SHP77 (cell line): ENCODE results near the gene SLC25A34.
"Not testable (repeated sequence)": the region's sequence is repeated elsewhere in the genome, so short reads cannot be mapped to it uniquely, and the experiment has no call there.

Source experiments
- DNase-seq, 2 experiments: peaks; one replicate each; lab custom pipeline; 2025; lab: John Stamatoyannopoulos, UW

SLC25A34 gene

GRCh38 chr1:15736038-15736891, at the start of gene SLC25A34:
Gene SLC25A34 (plus strand): TSS chr1:15736258. CDS start chr1:15736486, 228 bp downstream.
- peak; percentile 81 to 87 for DNase-seq

DNA sequence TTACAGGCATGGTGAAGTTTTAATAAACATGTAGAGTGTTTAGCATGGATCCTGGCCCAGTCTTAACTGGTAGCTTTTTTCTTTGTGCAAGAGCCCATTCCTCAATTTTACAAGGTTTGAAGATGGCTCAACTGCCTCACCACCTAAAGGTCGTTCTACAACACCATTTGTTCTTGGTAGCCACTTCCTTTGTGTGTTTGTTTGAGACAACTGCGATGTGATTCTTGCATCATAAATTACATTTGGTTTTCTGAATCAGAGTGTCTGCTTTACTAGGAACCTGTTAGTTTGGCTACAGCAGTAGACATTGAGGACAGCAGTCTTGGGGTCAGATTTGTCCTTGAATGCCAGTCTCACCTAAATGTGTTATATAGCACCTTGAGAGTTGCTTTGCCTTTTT, 48.6 kb upstream of the SLC25A34 start:
- no peak for DNase-seq

DNA sequence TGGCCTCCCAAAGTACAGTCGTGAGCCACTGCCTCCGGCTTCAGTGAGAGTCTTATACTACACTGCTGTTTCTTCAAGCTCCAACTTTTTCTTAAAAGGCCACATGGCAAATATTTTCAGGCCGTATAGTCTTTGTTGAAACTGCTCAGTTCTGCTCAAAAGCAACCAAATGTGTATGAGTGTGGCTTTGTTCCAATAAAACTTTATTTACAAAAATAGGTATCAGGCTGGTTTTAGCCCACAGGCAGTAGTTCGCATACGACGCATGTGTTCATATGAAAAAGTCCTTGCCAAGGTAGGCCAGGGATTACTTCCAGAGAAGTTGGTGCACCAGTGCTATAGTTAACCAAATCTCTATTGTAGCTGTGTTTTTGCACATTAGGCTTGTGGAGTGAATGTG, 45.7 kb upstream of the SLC25A34 start:
- no peak for DNase-seq

DNA sequence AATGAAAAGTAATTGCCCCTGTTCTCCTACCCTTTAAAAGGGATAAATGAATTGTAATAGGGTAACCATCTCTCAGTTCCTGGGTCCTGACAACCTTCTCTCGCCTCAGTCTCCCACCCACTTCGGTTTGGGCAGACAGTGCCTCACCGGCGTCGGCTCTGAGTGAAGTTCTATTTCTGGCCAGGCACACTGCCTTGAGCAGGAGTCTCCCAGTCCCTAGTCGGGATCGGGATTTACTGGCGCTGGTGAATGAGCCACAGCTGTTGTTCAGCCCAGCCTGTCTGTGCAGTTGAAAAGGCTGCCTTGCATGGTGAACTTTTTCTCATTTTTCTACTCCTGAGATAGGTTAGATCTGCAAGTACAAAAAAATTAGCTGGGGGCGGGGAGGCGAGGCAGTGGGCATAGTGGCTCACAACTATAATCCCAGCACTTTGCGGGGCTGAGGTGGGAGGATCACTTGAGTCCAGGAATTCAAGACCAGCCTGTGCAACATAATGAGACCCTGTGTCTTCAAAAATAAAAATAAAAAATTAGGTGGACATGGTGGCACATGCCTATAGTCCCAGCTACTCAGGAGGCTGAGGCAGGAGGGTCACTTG, 44.5 kb upstream of the SLC25A34 start:
- no peak for DNase-seq

DNA sequence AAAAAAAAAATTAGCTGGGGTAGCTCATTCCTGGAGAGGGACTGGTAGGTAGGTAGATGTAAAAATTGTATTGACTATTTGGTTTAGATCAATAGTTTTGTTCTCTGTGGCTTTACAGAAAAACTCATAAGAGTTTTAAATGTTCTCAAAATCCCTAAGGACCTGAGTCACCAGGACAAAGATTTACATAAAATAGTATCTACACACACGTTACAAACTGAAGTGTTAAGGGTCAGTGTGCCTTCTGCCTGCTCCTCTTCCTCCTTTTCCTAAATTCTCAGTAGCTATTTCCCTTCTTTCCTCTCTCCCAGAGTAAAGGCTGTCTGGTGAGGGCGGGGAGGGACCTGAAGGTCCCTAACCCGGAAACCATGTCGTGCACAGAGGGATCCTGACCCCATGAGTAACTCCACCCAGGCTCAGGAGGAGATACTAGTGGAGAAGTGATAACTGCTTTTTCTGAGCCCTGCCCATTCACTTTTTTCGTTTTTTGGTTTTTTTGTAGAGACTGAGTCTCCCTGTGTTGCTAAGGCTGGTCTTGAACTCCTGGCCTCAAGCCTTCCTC, 43.9 kb upstream of the SLC25A34 start:
- DNase-seq = no peak

DNA sequence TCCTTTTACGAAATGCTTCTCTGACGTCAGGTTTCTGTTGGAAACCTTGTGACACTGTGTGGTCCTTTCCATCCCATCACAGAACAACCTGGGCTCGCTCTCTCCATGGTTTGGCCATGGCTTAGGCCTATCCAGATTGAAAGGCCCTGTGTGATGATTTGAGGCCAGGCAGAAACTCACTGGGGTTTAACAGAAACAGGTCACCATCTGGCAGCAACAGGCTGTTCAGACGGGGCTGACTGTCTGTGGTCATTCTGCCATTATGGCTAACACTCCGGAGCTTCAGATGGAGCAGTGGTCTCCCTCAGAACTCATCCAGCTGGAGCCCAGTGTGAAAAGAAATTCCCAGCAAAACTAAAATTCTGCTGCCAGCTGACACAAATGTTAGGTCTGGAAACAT, 42.7 kb upstream of the SLC25A34 start:
- no peak for DNase-seq

DNA sequence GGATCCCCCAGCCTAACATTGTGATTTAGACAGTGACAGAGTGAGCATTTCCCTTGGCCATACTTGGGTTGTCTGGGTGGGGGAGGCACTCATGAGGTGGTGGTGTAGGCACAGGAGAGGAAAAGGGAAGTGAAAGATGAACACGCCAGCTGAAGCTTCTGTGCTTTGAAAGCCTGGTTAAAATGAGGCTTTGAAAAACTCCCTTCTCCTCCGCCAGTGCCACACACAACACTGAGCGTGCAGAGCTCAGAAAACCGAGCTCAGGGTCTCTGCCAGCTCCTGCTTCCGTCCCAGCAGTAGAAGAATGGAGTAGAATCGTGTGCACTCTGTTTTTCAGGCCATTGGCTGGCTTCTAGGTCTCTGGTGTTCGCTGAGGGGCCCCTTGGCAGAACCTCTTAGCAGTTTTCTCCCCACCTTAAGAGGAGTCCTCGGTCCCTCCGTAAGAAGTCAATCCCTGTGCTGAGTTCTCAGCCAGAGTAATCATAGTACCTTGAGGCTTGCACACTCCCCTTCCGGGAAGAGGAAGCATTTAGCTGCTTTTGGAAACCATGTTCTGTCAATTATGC, 39.0 kb upstream of the SLC25A34 start:
- DNase-seq = no peak

DNA sequence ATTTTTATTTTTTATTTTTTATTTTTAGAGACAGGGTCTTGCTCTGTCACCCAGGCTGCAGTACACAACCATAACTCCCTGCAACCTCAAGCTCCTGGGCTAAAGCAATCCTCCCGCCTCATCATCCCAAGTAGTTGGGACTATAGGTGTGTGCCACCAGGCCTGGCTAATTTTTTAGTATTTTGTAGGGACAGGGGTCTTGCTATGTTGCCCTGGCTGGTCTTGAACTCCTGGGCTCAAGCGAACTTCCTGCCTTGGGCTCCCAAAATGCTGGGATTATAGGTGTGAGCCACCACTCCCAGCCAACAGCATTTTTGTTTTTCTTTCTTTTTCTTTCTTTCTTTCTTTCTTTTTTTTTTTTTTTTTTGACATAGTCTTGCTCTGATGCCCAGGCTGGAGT, 37.9 kb upstream of the SLC25A34 start:
- DNase-seq = no peak

GRCh38 chr1:15699321-15699720, 36.7 kb upstream of the SLC25A34 start:
- DNase-seq = not testable (repeated sequence)

DNA sequence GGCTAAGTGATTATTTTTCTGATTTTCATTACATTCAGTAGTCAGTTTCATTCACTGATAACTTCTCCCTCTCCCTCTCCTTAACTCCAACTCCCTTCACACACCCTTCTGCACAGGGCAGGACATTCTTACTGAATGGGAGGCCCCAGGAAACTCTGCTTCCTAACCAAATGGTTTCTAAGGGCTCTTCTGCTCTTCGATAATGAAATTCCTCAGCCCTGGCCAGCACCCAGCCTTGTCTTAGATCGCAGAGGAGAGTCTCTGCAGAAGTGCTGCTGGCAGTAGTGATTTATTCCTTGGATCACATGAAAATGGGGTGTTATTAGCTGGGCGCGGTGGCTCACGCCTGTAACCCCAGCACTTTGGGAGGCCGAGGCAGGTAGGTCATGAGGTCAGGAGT, 35.5 kb upstream of the SLC25A34 start:
- DNase-seq = no peak

GRCh38 chr1:15701784-15702183, 34.3 kb upstream of the SLC25A34 start:
- DNase-seq = no peak

DNA sequence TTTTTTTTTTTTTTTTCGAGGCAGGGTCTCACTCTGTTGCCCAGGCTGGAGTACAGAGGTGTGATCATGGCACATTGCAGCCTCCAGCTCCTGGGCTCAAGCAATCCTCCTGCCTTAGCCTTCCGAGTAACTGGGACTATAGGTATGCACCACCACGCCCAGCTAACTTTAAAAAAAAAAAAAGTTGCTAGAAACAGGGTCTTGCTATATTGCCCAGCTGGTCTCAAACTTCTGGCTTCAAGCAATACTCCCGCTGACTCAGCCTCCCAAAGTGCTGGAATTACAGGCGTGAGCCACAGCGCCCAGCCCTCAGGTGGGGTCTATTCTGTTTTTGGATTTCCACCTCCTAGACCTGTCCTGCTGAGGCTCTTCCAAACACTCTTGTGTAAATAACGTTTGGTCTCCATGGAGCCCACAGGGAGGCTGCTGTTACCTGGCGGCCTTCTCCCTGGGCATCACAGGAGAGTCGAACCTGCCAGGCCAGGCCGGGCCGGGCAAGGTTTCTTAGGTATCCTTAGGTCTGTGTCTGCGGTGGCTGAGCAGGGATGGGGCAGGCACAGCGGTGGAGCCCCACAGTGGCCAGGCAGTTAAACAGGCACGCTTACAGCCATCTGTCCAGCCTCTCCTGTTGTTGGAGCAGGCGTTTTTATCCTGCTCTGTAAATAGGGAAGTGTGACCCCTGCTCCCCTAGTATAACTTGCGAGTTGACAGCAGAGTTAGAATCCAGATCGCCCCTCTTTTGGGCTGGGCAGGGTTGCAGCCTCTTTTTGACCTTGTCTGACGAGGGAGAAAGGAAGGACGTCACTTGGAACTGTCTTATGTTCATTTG, 33.1 kb upstream of the SLC25A34 start:
- DNase-seq = no peak

GRCh38 chr1:15703562-15703961, 32.5 kb upstream of the SLC25A34 start:
- DNase-seq = no peak

GRCh38 chr1:15704526-15705183, 31.4 kb upstream of the SLC25A34 start:
- DNase-seq = no peak

GRCh38 chr1:15705184-15705566, 30.9 kb upstream of the SLC25A34 start:
- DNase-seq = no peak

DNA sequence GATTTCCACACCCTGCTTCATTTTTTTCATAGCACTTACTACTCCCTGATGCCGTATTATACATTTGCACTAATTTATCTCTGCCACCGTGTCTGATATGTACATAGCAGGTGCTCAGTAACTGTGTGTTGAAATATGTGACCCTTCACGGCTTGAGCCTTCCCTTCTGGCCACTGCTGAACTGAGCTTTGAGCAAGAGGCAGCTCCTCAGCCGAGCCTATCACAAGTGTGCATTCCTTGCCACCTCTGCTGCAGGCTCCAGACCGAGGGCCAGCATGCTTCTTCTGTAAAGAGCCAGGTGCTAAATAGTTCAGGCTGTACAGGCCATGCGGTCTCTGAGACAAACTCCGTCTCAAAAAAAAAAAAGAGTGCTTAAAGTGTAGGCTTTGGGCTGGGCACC, 29.3 kb upstream of the SLC25A34 start:
- DNase-seq = no peak

DNA sequence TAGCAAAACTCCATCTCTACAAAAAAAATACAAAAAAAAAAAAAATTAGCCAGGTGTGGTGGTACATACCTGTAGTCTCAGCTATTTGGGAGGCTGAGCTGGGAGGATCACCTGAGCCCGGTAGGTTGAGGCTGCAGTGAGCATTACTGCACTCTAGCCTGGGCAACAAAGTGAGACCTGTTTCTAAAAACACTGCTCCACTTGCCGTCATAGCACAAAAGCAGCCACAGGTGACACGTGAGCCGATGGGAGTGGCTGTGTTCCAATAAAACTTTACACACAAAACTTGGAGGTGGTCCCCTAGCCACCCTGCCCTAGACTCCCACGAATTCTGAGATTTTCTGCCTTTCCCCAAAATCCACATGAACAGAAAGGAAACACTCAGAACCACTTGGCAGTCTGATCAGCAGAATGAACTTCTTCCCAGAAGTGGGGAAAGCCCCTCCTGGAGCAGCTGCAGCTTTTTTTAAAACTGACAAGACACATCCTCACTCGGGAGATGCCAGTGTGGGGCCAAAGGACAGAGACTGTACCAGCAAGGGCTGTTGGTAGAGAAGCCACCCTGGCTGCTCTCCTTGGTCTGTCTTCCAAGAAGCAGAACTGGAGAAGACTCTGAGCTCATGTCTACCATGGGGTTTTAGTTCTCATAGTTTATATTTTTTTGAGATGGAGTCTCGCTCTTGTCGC, 28.7 kb upstream of the SLC25A34 start:
- no peak for DNase-seq

GRCh38 chr1:15708486-15709137, 27.4 kb upstream of the SLC25A34 start:
- no peak for DNase-seq

DNA sequence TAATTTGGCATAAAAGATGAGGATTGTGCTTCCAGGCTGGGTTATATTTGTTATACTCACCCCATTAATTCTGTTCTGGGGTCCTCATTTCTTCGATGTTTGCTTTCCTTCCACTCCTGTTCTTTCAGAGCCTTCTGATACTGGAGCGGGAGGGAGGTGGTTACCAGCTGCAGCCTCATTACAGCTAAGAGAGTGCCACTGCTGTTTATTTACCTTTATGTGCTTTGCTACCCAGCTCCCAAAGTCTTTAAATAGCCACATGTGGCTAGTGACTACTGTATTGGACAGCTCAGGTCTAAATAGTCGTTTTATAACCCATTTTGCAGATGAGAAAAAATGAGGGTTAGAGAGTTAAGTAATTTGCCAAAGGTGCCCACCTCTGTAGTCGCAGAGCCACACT, 26.8 kb upstream of the SLC25A34 start:
- DNase-seq = peak in 1 of 2 experiments; percentile 4

- peak in 1 of 2 experiments; percentile 22 for DNase-seq
Observed at GRCh38 chr1:15712168-15712567, 23.9 kb upstream of the SLC25A34 start.
